Adipose tissue (tissue), 3 donors: ENCODE measurements around the gene PRRT1. TPM values are rescaled to one million over a fixed set of nuclear protein-coding genes. Genes with fewer than 3 reads are reported as not detected.
"Not testable (repeated sequence)": the region's sequence is repeated elsewhere in the genome, so short reads cannot be mapped to it uniquely, and the experiment has no call there.

Source experiments
- H3K27ac ChIP-seq: one replicate; pipeline ENCODE4 v1.5.1; 2013; ENCODE audit warnings: low read depth, low read length
- WGBS, 3 donors: extraction: QIAGEN DNeasy Blood & Tissue Kit; methylation state at CpG; one replicate each; pipeline ENCODE4 v1.1.7; 2013; 5-methylcytosine and 5-hydroxymethylcytosine counted together
- polyA plus RNA-seq, 3 donors: library from polyadenylated mRNA; stranded (reverse); fragments of 200-250 nt; gene quantifications; one replicate each; pipeline ENCODE4 v1.2.3, GENCODE V29; 2013
- donor health status: healthy with polysubstance abuse.
- donor health status: Bipolar disorder and iron deficiency.
- donor health status: healthy.

PRRT1 gene
- polyA plus RNA-seq, 3 donors: 0.70 to 5.6 (median 1.4) TPM

GRCh38 chr6:32189069-32189741 lies 37.5 kb upstream of the PRRT1 start:
- H3K27ac ChIP-seq: peak overlapping the region; percentile 69
- WGBS, 3 donors: 1 to 3% (median 2%) methylated on average over 9 to 10 of the region's 10 CpGs

DNA sequence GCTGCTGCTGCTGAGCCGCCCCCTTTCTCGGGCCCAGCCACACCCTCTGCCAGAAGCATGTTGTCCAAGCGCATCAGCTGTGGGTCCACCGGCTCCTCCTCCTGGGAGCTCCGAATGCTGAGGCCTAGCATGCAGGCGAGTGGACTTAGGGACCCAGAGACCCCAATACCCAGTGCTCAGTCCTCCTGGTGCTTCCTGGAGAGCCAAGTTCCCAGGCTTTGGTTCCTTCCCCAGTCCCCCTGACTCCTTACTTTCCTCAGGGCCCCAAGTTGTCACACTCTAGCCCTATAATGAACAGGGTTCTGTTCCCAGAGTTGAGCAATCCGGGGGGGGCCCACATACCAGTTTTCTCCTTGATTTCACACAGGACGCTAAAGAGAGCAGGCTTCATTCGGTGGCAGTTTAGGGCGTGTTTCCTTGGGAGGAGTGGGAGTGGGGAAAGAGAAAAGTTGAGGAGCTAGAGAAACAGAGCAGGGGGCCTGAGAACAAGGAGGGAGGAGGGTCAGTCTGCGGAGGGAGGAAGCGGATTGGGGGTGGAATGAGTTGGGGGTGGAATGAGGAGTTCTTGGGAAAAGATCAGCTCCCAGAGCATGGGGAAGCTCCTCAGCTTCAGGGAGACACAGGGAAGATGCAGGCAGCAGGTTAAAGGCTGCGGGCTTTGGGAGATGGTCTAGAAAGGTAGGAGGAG lies 36.8 kb upstream of the PRRT1 start:
- peak overlapping the region; percentile 40 for H3K27ac ChIP-seq
- WGBS, 3 donors: 16 to 28% (median 23%) methylated on average over 10 to 12 of the region's 13 CpGs

- H3K27ac ChIP-seq: not testable (repeated sequence)
- WGBS, 3 donors: 68 to 78% (median 74%) methylated on average over 16 to 18 of the region's 18 CpGs
Measured at GRCh38 chr6:32187725-32188380, 36.1 kb upstream of the PRRT1 start.

- WGBS, 3 donors: 49 to 70% (median 51%) methylated on average over 12 of the region's 12 CpGs
- no peak overlapping the region for H3K27ac ChIP-seq
Measured at GRCh38 chr6:32187009-32187709, 35.4 kb upstream of the PRRT1 start.

DNA sequence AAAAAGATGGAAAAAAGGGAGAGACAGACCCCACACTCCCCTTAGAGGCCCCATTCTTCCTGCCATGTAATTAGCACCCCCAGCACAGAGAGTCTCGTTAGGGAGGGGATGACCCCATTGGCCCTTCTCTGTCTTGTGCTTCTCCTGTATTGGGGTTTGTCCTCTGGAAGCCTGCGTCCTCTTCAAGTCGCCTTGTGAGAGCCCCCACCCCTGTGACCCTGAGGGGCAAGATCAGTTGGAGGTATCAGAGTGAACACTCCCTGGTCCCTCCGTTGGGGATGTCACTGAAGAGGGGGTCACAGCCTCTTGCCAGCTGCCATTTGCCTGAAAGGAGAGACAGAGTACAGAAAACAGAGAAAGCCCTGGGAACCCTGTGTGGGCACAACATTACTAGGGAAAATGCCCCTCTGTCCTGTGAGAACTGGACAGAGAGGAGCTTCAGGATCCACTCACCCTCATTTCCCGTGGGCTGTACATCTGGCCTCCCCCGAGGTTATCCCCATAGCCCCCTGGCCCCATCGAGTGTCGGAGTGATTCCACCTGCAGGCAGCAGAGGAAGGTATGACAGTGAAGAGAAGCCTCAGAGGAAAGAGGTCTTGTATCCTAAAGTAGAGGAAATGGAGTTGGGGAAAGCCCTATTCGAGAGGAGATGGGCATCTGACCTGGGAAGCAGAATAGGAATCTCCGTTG lies 34.6 kb upstream of the PRRT1 start:
- H3K27ac ChIP-seq: not testable (repeated sequence)
- 58 to 65% (median 63%) methylated on average over 10 of the region's 10 CpGs for WGBS, 3 donors

- H3K27ac ChIP-seq: not testable (repeated sequence)
- WGBS, 3 donors: 35 to 38% (median 37%) methylated on average over 11 of the region's 11 CpGs
Measured at GRCh38 chr6:32185681-32186131, 34.0 kb upstream of the PRRT1 start.

GRCh38 chr6:32184084-32184640 lies 32.4 kb upstream of the PRRT1 start, which contains the start of gene AGER:
AGER (minus strand) TSS chr6:32184253; CDS start chr6:32184222, 31 bp downstream.
- no peak within 1 kb of the TSS for H3K27ac ChIP-seq
- WGBS, 3 donors: 74 to 81% (median 81%) methylated on average over 6 of the region's 6 CpGs

DNA sequence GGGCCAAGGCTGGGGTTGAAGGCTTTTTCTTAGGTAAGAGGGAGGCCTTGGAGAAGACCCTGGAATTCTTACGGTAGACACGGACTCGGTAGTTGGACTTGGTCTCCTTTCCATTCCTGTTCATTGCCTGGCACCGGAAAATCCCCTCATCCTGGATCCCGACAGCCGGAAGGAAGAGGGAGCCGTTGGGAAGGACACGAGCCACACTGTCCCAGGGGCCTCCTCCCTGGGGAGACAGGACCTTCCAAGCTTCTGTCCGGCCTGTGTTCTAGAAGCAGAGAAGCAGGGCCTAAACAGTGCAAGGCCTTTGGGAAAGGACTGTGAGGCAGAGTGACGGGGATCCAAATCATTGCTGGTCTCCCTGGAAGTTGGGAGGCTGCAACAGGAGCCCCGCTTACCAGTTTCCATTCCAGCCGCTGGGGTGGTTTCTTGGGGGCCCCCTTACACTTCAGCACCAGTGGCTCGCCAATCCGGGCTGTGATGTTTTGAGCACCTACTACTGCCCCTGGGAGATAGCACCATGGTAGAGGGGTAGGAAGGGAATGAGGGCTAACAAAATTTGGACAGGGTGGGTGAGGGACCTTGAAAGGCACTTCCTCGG lies 31.8 kb upstream of the PRRT1 start:
- WGBS, 3 donors: 66 to 90% (median 80%) methylated on average over 15 of the region's 15 CpGs
- no peak overlapping the region for H3K27ac ChIP-seq

GRCh38 chr6:32183030-32183429 lies 31.3 kb upstream of the PRRT1 start:
- WGBS, 3 donors: 78 to 85% (median 82%) methylated on average over 3 of the region's 3 CpGs
- no peak overlapping the region for H3K27ac ChIP-seq

DNA sequence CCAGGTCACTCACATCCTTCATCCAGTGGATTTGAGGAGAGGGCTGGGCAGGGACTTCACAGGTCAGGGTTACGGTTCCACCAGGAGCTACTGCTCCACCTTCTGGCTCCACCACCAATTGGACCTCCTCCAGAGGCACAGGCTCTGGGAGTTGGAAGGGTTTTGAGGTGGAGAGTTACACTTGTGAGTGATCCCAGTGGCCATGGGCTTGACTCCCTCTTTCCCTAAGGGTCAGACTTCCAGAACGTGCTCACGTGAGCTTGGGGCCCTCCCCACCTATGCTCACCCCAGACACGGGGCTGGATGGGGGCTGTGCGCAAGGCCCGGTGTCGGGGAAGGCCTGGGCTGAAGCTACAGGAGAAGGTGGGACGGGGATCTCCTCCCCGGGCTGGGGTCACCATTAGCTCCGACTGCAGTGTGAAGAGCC lies 30.8 kb upstream of the PRRT1 start:
- 79 to 88% (median 83%) methylated on average over 10 of the region's 10 CpGs for WGBS, 3 donors
- H3K27ac ChIP-seq: no peak overlapping the region

DNA sequence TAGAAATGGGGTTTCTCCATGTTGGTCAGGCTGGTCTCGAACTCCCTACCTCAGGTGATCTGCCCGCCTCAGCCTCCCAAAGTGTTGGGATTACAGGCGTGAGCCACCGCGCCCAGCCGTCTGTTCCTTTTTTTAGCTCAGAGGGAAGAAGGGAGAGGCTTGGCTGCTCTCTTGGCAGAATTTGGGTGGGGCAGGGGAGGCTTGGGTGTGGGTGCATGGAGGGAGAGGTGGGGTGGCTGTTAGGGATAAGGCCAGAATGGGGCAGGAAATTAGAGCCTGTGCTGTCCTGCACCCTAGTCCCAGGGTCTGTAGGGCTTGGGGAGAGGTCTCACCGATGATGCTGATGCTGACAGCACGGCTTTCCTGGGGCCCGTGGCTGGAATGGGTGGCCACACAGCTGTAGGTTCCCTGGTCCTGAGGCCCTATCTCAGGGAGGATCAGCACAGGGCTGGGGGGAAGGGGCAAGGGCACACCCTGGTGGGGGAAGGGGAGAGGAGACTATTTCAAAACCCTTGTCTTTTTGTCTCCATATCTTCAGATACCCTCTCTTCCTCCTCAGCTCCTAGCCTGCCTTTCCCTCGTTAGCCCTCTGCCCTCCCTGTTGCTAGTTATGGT lies 30.3 kb upstream of the PRRT1 start:
- no peak overlapping the region for H3K27ac ChIP-seq
- WGBS, 3 donors: 67 to 92% (median 78%) methylated on average over 10 of the region's 10 CpGs

DNA sequence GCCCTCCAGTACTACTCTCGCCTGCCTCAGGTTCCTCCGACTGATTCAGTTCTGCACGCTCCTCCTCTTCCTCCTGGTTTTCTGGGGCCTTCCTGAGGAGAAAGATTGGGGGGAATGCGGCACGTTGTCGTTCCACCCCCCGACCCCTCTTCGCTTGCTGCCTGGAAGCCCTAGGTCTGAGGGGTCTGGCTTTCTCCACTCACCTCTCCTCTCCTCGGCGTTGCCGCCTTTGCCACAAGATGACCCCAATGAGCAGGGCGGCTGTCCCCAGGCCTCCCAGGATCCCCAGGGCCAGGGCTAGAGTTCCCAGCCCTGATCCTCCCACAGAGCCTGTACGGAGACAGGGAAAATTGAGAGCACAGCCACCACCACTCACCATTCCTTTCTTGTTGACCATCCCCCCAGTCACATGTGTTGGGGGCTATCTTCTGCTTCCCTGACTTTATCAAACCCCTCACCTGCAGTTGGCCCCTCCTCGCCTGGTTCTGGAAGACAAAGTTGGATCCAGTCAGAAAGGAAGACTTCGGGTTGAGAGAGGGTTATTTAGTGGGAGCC lies 29.5 kb upstream of the PRRT1 start:
- 86 to 92% (median 89%) methylated on average over 14 to 15 of the region's 15 CpGs for WGBS, 3 donors
- H3K27ac ChIP-seq: no peak overlapping the region

- 56 to 69% (median 69%) methylated on average over 10 of the region's 10 CpGs for WGBS, 3 donors
- no peak overlapping the region for H3K27ac ChIP-seq
Measured at GRCh38 chr6:32179766-32180405, 28.1 kb upstream of the PRRT1 start.

GRCh38 chr6:32178547-32179440 lies 27.1 kb upstream of the PRRT1 start:
- 3 to 4% (median 4%) methylated on average over 24 of the region's 24 CpGs for WGBS, 3 donors
- H3K27ac ChIP-seq: no peak overlapping the region

DNA sequence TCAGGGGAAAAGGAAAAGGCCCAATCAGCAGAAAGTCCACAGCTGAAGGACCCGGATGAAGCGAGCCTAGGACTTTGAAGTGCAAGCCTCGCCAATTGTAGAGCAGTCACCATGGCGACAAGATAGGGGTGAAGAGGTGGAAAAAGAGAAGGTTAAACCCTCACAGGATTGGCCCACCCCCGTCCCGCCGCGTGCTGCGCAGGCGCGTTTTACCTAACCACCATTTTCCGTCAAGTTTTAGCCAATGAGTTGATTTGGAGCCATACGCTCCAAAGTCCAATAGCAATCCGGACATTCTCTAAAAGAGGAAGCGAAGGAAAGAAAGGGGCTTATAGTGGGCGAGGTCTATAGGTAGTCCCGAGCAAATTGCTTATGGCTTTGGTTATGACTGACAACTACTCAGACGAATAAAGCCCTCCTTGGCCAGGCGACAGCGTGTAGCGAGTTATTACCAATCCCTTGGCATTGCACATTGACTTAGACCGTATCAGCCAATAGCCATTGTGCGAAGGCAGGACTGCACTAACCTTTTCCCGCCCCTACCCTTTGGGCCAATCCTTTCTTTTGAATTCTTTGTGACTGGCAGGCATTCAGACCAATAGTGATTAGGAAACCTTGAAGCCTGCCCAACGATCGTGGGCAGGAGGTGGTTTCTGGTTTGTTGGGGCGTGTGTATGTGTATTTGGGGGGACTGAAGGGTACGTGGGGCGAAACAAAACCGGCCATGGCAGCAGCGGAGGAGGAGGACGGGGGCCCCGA lies 26.2 kb upstream of the PRRT1 start, which contains the start of gene RNF5:
Gene RNF5, plus strand, starts transcription at position 618 of the 759 bp plus-strand sequence. Its CDS starts 107 bp downstream, at position 725.
- 0 to 1% (median 0%) methylated on average over 33 of the region's 33 CpGs for WGBS, 3 donors
- peak within 1 kb of the TSS; percentile 51 for H3K27ac ChIP-seq
